Ovary (tissue), 9 donors: Measurements from ENCODE around the gene YES1. TPM values are rescaled to one million over a fixed set of nuclear protein-coding genes. Genes with fewer than 3 reads are reported as not detected.

Experiments used
- DNase-seq, 5 donors: peaks; one replicate each; pipeline ENCODE4 v3.0.0-alpha.2; 2019 to 2020
- H3K27ac ChIP-seq, 2 donors: fragments of 200-600 bp; one replicate each; pipeline versions ENCODE4 v1.5.1 to v1.8.0; 2019 to 2022
- H3K27me3 ChIP-seq: fragments of 200-600 bp; one replicate; pipeline ENCODE4 v1.8.0; 2022
- H3K36me3 ChIP-seq: fragments of 200-600 bp; sonication (generic); one replicate; pipeline ENCODE4 v1.5.1; 2019
- H3K4me1 ChIP-seq: one replicate; pipeline ENCODE4 v1.8.1; 2013; ENCODE audit warnings: mild to moderate bottlenecking, moderate library complexity; ENCODE audit not compliant: insufficient read depth
- H3K4me3 ChIP-seq: fragments of 200-600 bp; sonication (generic); one replicate; pipeline ENCODE4 v1.5.1; 2017
- H3K9me3 ChIP-seq, 2 donors: fragments of 200-600 bp in 1 of 2; sonication (generic) in 1 of 2; one replicate each; pipeline versions ENCODE4 v1.5.1 to v1.8.1; 2013 to 2019; ENCODE audit warnings: mild to moderate bottlenecking in 1 of 2, moderate library complexity in 1 of 2
- EP300 ChIP-seq: sonication (generic); formaldehyde crosslinking; IDR thresholded peaks from one replicate; pipeline ENCODE4 v1.6.1; 2017; ENCODE audit warnings: antibody characterized with exemption
- POLR2A ChIP-seq: fragments of 450-650 bp; IDR thresholded peaks from one replicate; pipeline ENCODE4 v1.6.1; 2017; ENCODE audit warnings: antibody characterized with exemption, mild to moderate bottlenecking, moderate library complexity
- WGBS, 3 donors: extraction: QIAGEN DNeasy Blood & Tissue Kit in 1 of 3; methylation state at CpG; one replicate each; pipeline versions ENCODE4 v1.1.5 to v1.1.7; 2013 to 2017; 5-methylcytosine and 5-hydroxymethylcytosine counted together
- intact Hi-C, 4 donors: fragments of 100-400 bp; cut with DNase I; formaldehyde crosslinking; loops; one replicate each; pipeline versions ENCODE4 v1.11.0 to v1.15.1; 2022 to 2023
- polyA plus RNA-seq, 2 donors: library from polyadenylated mRNA; stranded (reverse); fragments of 200-250 nt in 1 of 2; fragments of 350-450 nt in 1 of 2; fragmentation: Illumina TruSeq in 1 of 2; extraction: RNeasy Lipid Tissue Mini Kit (QIAGEN cat#74804) in 1 of 2; gene quantifications; one replicate each; pipeline ENCODE4 v1.2.3, GENCODE V29; 2013 to 2014
- total RNA-seq, 7 donors: library from RNA; depleted of rRNA in 2 of 7; stranded (reverse); fragments of >200 nt in 2 of 7; fragmentation: NEBNext Ultra II Directional in 3 of 7; extraction: Animal tissue kit (Norgen Biotek cat#: 25700) in 3 of 7; gene quantifications; one replicate each; pipeline versions ENCODE4 v1.1.0 to v1.2.4, GENCODE V29; 2016 to 2023
- TF ChIP-seq, protein P1 (sequence below), 3 donors: fragments of 450-650 bp in 2 of 3; fragments of 200-600 bp in 1 of 3; IDR thresholded peaks; one replicate each; pipeline versions ENCODE4 v1.5.1 to v1.8.0; 2016 to 2022; ENCODE audit warnings: antibody characterized with exemption in 3 of 3, mild to moderate bottlenecking in 1 of 3
- donor health status: DM: no; HTN: no; CAD: no; lungs with moderate emphysema.
- donor health status: DM: no; HTN: no; CAD: no.
- donor health status: Bipolar disorder and iron deficiency.
- donor health status: DM: yes; HTN: yes; CAD: no.
- donor health status: DM: no; HTN: no; CAD: no.
- donor health status: DM: yes; HTN: yes; CAD: no.

Gene YES1
- total and polyA plus RNA-seq, 9 donors, result 14.3 to 95.1 (median 34.6) TPM

DNA sequence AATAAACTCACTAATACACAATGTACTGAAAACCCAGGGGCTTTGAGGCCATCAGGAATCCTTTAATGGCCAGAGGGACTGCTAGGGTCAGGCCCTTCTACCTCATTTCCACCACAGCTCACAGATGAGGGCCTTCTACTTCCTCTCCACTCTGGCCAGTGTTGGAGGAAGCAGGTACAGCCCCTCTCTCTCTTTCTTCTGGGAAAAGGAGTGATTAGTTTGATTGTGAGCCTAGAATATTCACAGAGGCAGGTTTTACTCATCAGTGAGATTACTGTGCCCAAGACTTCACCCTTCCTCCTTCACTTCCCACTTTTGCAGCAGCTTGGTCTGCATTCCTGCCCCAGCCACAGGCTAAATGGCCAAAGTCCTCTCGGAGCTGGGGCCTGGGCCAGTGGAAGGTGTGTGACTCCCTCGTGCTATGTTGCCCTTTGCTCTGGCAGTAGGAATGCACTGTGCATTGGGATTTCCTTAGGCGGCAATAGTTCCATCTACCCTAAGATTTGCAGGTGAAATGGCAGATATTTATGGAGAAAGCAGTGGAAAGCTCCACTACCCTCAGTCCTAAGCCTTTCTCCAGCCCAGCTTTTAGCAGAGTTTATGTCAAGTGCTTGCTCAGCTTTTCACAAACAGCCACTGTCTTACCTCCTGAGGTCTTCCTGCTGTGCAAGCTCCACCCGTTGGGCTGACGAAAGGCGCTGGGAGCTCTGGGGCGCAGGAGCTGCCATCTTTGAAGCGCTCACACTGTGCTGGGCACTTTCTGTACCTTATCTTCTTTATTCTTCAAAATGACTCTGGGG lies 36.2 kb upstream of the YES1 start:
- Histone ChIP-seq H3K9me3 (no peaks in the 10 kb centered on the region), H3K36me3 (no peaks in the 10 kb centered on the region), H3K27ac (no peak overlapping the region), H3K4me1 (no peaks in the 10 kb centered on the region), H3K27me3 (no peaks in the 10 kb centered on the region), H3K4me3 (no peak overlapping the region)
- intact Hi-C loops, result no loop called here
- WGBS, 3 donors, result 78 to 81% (median 79%) methylated on average over 8 of the region's 8 CpGs
- no peak for TF ChIP-seq POLR2A
- TF ChIP-seq, protein P1, sequence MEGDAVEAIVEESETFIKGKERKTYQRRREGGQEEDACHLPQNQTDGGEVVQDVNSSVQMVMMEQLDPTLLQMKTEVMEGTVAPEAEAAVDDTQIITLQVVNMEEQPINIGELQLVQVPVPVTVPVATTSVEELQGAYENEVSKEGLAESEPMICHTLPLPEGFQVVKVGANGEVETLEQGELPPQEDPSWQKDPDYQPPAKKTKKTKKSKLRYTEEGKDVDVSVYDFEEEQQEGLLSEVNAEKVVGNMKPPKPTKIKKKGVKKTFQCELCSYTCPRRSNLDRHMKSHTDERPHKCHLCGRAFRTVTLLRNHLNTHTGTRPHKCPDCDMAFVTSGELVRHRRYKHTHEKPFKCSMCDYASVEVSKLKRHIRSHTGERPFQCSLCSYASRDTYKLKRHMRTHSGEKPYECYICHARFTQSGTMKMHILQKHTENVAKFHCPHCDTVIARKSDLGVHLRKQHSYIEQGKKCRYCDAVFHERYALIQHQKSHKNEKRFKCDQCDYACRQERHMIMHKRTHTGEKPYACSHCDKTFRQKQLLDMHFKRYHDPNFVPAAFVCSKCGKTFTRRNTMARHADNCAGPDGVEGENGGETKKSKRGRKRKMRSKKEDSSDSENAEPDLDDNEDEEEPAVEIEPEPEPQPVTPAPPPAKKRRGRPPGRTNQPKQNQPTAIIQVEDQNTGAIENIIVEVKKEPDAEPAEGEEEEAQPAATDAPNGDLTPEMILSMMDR (IDR thresholded peaks at IDR 0.05), result no peak
- TF ChIP-seq EP300, result no peak
- DNase-seq, result no peak

DNA sequence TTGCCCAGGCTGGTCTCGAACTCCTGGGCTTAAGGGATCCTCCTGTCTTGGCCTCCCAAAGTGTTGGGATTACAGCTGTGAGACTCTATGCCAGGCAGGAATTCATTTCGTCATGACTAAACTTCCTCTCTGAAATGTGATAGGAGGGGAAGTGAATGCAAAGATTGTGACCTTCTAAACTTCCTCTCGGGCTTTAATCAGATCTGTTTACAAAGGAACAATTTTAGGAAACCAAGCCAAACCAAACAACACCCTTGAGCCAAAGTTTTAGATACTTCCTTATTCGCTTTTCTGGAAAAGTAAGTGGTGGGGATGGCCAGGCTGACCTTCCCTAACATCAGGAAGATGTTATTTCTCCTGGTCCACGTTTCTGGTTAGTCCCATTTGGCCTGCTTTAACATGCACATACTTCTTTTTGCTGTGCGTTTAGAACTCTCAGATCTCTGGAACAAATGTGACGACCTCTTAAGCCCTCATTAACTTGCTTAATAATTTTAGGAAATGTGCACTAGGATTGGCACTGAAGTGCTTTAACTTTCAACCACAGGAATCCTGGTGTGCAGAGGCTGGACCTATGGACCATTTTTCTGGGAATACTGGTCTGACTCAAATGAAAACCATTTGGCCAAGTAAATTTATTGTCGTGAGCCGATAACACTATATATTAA lies 33.2 kb upstream of the YES1 start:
- H3K9me3 ChIP-seq, result no peaks in the 10 kb centered on the region
- intact Hi-C loops, result no loop called here
- no peaks in the 10 kb centered on the region for H3K27me3 ChIP-seq
- H3K4me1 ChIP-seq, result peaks cover 1% of the 10 kb centered on the region
- DNase-seq, result no peak
- no peak for TF ChIP-seq EP300
- TF ChIP-seq, protein P1 (IDR thresholded peaks at IDR 0.05), result no peak
- no peak for TF ChIP-seq POLR2A
- H3K36me3 ChIP-seq, result no peaks in the 10 kb centered on the region
- WGBS, 3 donors, result 28 to 37% (median 28%) methylated on average over 9 of the region's 9 CpGs
- no peak overlapping the region for H3K4me3 ChIP-seq
- no peak overlapping the region for H3K27ac ChIP-seq

DNA sequence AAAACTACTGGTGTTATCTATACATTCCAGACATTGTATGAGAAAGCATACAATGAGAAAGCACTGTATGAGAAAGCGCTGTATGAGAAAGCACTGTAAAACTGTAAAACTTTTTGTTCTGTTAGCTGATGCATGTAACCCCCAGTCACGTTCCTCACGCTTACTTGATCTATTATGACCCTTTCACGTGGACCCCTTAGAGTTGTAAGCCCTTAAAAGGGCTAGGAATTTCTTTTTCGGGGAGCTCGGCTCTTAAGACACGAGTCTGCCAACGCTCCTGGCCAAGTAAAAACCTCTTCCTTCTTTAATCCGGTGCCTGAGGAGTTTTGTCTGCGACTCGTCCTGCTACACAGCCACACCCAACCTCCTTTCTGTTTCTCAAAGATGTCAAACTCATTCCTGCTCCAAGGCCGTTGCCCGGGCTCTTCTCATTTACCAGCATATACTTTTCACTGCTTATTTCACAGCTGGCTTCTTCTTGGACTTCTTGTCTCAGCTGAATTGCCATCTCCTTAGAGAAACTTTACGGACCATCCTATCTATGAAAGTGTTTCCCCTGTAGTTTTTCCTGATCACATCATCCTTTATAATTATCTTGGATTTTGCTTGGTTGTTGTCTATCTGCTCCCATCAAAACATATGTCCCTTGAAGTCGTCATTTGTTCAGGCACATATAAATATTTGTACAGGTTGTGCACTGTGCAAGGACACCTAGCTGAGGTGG lies 29.8 kb upstream of the YES1 start:
- DNase-seq, result no peak
- no peaks in the 10 kb centered on the region for H3K36me3 ChIP-seq
- peaks cover 5% of the 10 kb centered on the region for H3K4me1 ChIP-seq
- H3K9me3 ChIP-seq, result no peaks in the 10 kb centered on the region
- TF ChIP-seq POLR2A, result no peak
- TF ChIP-seq, protein P1 (IDR thresholded peaks at IDR 0.05), result no peak
- no peak for TF ChIP-seq EP300
- no peaks in the 10 kb centered on the region for H3K27me3 ChIP-seq
- 9 to 24% (median 15%) methylated on average over 15 of the region's 15 CpGs for WGBS, 3 donors
- intact Hi-C loops, result no loop called here
- no peak overlapping the region for H3K27ac ChIP-seq
- H3K4me3 ChIP-seq, result no peak overlapping the region

DNA sequence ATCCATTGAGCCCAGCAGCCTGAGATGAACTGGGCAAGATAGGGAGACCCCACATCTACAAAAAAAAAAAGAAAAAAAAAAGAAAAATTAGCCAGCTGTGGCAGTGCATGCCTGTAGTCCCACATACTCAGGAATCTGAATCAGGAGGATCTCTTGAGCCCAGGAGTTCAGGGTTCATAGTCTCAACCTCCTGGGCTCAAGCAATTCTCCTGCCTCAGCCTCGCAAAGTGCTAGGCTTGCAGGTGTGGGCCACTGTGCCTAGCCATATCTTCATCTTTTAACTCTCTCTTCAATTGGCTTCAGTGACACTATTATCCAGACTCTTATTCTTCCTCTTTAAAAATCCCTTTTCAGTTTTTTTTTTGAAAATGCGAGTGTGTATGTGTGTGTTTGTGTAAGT lies 28.5 kb upstream of the YES1 start:
- Histone ChIP-seq H3K27ac (no peak overlapping the region), H3K36me3 (no peaks in the 10 kb centered on the region), H3K4me1 (peaks cover 5% of the 10 kb centered on the region), H3K4me3 (no peak overlapping the region), H3K9me3 (no peaks in the 10 kb centered on the region), H3K27me3 (no peaks in the 10 kb centered on the region)
- DNase-seq, result no peak
- TF ChIP-seq POLR2A (no peak), EP300 (no peak)
- TF ChIP-seq, protein P1 (IDR thresholded peaks at IDR 0.05), result no peak
- WGBS, 3 donors, result 92 to 96% (median 94%) methylated on average over 2 of the region's 2 CpGs
- intact Hi-C loops, result no loop called here
